NCI-H510A (cell line): ENCODE results near the gene SUGP2.

Source experiments
- DNase-seq: peaks from one replicate; lab custom pipeline; 2025; lab: John Stamatoyannopoulos, UW

SUGP2 gene

DNA sequence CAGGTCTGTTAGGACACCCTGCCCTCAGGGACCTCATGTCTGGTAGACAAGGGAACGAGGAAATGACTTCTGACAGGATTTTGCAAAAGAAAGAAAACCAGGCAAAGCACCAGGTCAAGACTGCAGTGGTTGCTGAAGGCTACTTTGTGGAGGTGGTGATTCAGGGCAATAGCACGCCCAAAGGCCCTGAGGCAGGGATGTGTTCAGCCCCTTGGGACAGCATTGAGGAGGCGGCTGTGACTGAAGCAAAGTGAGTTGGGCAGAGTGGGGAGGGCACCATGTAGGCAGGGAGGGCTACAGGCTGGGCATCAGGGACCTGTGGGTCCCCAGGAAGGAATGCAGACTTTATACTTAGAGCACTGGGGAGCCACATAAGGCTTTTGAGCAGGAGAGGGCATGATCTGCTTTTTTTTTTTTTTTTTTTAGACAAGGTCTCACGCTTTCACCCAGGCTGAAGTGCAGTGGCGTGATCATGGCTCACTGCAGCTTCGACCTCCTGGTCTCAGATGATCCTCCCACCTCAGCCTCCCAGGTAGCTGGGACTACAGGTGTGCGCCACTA is 81.5 kb downstream of the SUGP2 start:
- DNase-seq: no peak

DNA sequence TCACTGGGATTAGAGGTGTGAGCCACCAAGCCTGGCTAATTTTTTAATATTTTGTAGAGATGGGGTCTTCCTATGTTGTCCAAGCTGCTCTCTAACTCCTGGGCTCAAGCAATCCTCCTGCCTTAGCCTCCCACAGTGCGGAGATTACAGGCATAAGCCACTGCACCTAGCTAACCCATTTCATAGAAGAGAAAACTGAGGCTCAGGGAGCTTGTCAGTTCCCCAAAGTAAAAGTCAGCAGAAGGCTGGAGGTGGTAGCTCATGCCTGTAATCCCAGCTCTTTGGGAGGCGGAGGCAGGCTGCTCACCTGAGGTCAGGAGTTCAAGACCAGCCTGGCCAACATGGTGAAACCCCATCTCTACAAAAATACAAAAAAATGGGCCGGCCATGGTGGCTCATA is 83.5 kb downstream of the SUGP2 start:
- DNase-seq: no peak

DNA sequence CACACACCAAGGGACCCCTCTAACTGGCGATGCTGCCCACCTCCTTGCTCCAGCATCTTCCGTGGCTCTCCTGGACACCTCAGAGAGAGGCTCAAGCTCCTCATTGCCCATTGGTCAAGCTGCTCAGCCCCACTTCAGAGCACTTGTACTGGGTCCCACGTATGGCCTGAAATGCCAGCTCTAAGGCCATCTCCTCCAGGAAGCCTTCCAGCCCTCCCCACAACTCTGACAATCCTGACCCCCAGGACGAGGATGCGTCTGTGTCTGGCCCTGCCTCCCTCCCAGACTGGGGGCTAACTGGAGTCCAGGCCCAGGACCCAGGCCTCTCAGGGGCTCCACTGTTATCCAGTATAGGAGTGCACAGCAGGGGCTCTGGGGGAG is 84.4 kb downstream of the SUGP2 start:
- DNase-seq: no peak

DNA sequence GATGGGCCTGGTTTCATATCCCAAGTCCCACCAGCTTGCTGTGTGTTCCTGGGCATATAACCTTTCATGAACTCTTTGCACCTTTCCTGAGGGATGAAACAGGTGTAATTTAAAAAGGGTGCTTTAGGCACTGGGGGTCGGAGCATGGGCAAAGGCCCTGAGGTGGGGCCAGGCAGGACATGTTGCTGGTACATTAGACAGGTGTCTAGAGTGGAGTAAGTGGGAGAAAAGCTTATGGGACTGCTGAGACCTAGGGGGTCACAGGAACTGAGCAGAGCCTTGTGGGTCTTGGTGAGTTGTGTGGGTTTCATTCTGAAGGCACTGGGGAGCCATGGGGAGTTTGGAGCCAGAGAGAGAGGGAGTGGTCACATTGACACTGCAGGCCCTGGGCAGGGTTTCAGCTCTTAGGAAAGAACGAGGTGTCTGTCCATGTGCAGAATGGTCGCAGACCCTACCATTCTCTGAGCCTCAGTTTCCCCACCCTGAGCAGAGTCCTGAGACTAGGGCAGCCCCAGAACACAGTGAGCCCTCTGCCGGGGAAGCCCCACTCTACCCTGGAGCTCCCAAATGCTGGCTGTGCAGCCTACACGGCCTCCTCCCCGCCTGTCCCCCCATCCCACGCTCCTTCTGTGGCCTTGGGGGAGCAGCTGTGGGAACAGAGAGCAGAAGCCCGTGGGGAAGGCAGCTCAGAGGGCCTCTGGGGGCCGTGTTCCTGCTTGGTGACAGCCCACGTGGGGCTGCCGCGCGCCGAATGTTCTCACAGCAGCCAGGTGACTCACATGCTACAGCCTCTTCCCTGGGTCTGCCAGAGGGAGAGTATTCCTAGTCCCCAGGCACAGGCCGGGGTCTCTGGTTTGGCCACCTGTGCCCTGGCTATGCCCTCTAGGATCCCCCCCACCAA is 85.0 kb downstream of the SUGP2 start:
- no peak for DNase-seq

DNA sequence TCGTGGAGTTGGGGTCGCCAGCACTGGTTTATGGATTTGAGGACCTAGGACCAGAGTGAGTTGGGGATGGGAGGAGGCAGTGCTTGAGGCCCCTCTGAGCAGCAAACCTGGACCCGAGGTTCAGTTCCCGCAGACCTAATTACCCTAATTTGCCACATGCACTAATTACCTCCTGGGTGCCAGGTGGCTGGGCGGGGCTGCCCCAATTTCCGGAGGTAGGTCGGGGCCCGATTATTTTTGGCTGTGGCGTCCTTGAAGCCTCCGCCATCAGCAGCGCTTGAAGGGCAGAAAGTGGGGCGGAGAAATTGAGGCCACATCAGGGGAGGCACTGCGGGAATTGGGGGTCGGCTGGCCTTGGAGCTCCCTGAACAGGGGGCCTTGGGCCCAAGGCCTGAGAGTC is 86.4 kb downstream of the SUGP2 start:
- no peak for DNase-seq

DNA sequence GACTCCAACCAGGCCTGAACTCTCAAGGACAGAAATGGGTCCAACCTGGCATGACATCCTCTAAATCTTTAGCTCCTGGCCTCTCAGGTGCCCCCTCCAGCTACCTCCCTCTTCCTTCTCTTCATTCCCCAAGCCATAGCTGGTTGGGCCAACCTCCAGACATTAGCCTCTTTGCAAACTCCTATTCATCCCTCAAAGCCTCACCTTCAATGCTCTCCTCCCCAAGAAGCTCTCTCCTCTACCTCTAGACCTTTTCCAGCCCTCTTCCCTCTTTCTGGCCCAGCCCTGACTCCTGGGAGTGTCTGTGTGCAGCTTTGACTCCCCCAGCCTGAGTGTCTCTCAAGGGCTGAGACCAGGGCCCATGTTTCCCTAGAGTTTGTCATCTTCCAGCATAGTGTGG is 87.0 kb downstream of the SUGP2 start:
- DNase-seq: no peak

DNA sequence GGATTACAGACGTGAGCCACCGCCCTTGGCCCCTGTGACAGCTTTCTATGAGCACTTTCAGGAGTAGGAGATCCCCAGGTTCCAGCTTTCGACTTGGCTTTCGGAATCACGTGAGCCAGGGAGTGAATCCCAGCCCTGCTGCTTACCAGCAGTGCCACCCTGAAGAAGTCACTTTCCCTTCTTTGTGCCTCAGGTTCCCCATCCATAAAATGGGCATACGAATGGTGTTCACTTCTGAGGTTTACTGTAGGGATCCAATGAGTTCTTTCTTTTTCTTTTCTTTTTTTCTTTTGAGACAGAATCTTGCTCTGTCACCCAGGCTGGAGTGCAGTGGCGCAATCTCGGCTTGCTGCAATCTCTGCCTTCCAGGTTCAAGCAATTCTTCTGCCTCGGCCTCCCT is 88.0 kb downstream of the SUGP2 start:
- DNase-seq: no peak

DNA sequence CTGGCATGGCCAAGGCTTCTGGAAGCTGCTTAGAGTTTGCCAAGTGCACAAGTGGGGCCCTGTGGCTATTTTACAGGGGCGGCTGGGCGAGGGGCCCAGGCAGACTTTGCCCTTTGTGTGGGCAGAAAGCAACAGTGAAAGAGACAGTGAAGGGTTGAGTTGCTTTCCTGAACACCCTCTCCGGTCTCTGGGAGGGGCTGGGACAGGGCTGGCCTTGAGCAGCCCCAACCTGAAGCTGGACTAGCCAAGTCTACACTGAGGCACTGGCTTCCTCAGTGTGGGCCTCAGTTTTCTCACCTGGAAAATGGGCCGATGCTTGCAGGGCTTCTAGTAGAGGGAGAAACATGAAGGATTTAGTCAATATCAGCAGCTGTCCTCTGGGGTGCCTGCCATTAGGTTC is 89.9 kb downstream of the SUGP2 start:
- no peak for DNase-seq

DNA sequence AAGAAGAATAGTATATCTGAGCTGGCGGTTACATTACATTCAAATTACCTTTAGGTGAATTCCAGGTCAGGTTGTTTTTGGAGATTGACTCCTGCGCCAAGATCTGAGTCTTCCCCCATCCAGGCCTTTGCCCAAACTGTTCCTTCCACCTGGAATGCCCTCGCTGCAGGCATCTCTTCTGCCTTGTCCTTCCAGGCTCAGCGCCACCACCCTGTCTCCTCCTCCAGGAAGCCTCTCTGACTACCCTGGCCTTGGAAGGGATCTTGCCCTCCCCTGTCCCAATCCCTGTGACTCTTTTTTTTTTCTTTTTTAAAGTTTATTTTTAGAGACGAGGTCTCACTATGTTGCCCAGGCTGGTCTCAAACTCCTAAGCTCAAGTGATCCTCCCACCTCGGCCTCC is 90.6 kb downstream of the SUGP2 start:
- no peak for DNase-seq

DNA sequence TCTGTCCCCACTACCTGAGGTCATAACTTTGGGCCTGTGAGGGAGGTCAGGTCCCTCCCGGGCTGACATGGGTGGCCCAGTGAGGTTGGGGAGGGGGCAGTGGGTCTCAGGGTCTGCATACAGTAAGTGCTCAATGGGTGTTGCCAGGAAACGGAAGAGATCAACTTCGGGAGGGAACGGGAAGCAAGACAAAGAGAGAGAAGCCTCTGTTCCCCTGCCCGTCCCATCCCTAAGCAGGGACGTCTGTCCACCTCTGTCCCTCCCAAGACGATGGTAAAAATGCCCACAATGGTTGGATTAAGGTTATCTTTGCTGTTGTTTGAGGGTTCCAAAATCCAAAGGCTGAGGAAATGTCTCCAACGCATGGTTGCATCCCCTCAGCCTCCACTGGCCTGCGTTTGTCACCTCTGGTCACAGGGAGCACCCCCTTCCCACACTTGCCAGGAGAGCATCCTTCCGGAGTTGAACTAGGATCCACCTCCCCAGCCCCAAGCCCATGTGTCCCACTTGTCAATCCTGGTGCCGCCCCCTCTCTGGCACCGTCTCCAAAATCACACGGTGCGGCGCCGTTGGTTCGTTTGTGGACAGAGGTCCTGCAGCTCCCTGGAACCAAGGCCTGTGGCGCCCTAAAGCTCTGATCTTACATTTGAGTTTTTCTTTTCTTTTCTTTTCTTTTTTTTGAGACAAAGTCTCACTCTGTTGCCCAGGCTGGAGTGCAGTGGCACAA is 91.5 kb downstream of the SUGP2 start:
- no peak for DNase-seq
